Stomach (tissue), 4 donors: ENCODE data around the gene CNTN4.

Source experiments
- POLR2A ChIP-seq, 4 donors: fragments of 450-650 bp; IDR thresholded peaks; one replicate each; pipeline ENCODE4 v1.6.1; 2016; ENCODE audit warnings: antibody characterized with exemption in 4 of 4, control low read depth in 2 of 4, mild to moderate bottlenecking in 1 of 4, moderate library complexity in 1 of 4
- TF ChIP-seq, protein P1 (sequence below), 7 experiments: fragments of 450-650 bp in 4 of 7; fragments of 200-600 bp in 3 of 7; sonication (generic) in 3 of 7; IDR thresholded peaks; one replicate each; pipeline ENCODE4 v1.5.1; 2016 to 2019; ENCODE audit warnings: antibody characterized with exemption in 7 of 7, control low read depth in 2 of 7, mild to moderate bottlenecking in 1 of 7

DNA sequence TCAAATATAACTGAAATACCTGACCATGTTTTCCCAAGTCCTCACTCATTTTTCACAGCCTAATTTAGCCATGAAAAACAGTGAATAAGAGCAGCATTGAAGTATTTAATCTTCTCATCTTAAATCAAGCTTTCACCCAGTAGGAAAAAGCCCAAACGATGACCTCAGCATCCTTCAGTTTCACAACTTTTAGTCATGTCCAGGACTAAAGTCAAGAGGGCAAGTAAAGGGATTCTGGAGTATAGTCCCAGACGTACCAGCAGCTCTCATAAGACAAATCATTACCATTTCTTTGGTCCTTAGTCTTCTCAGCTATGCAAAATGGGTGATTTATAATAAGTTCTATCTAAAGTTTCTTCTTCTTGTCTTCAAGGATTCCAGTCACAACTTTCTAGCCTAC lies 774.2 kb downstream of the CNTN4 start:
- TF ChIP-seq, protein P1, sequence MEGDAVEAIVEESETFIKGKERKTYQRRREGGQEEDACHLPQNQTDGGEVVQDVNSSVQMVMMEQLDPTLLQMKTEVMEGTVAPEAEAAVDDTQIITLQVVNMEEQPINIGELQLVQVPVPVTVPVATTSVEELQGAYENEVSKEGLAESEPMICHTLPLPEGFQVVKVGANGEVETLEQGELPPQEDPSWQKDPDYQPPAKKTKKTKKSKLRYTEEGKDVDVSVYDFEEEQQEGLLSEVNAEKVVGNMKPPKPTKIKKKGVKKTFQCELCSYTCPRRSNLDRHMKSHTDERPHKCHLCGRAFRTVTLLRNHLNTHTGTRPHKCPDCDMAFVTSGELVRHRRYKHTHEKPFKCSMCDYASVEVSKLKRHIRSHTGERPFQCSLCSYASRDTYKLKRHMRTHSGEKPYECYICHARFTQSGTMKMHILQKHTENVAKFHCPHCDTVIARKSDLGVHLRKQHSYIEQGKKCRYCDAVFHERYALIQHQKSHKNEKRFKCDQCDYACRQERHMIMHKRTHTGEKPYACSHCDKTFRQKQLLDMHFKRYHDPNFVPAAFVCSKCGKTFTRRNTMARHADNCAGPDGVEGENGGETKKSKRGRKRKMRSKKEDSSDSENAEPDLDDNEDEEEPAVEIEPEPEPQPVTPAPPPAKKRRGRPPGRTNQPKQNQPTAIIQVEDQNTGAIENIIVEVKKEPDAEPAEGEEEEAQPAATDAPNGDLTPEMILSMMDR (IDR thresholded peaks at IDR 0.05), result no peak
- no peak for TF ChIP-seq POLR2A (IDR thresholded peaks at IDR 0.05)
